SJSA1 (cell line): ENCODE data around the gene TMEM250. TPM values are rescaled to one million over a fixed set of nuclear protein-coding genes. Genes with fewer than 3 reads are reported as not detected.

ENCODE experiments used
- DNase-seq, 2 experiments: peaks; one replicate each; pipeline ENCODE4 v3.0.0-alpha.2; 2015 to 2020; ENCODE audit warnings: low spot score in 2 of 2, low read depth in 1 of 2
- H3K27ac ChIP-seq: fragments of 250-450 bp; sonication (Bioruptor Pico); 2 replicates; pipeline ENCODE4 v1.5.1; 2020; ENCODE audit warnings: mild to moderate bottlenecking, moderate library complexity
- H3K27me3 ChIP-seq: fragments of 250-450 bp; sonication (Bioruptor Pico); replicated peaks from 2 replicates; pipeline ENCODE4 v1.5.1; 2020; ENCODE audit warnings: mild to moderate bottlenecking, moderate library complexity
- H3K36me3 ChIP-seq: fragments of 250-450 bp; sonication (Bioruptor Pico); 2 replicates; pipeline ENCODE4 v1.5.1; 2020; ENCODE audit warnings: mild to moderate bottlenecking
- H3K4me1 ChIP-seq: fragments of 250-450 bp; sonication (Bioruptor Pico); replicated peaks from 2 replicates; pipeline ENCODE4 v1.6.1; 2021; ENCODE audit warnings: mild to moderate bottlenecking
- H3K4me3 ChIP-seq: fragments of 250-450 bp; sonication (Bioruptor Pico); 2 replicates; pipeline ENCODE4 v1.5.1; 2020; ENCODE audit warnings: mild to moderate bottlenecking
- H3K9me3 ChIP-seq: fragments of 250-450 bp; sonication (Bioruptor Pico); replicated peaks from 2 replicates; pipeline ENCODE4 v1.5.1; 2020; ENCODE audit warnings: mild to moderate bottlenecking
- total RNA-seq: library from RNA; depleted of rRNA; stranded (reverse); fragments of >200 nt; shearing (Covaris generic); gene quantifications from 2 replicates; pipeline ENCODE4 v1.2.3, GENCODE V29; 2014

Gene TMEM250
- total RNA-seq, 1 experiment from 2014 or later = 27.8 TPM

DNA sequence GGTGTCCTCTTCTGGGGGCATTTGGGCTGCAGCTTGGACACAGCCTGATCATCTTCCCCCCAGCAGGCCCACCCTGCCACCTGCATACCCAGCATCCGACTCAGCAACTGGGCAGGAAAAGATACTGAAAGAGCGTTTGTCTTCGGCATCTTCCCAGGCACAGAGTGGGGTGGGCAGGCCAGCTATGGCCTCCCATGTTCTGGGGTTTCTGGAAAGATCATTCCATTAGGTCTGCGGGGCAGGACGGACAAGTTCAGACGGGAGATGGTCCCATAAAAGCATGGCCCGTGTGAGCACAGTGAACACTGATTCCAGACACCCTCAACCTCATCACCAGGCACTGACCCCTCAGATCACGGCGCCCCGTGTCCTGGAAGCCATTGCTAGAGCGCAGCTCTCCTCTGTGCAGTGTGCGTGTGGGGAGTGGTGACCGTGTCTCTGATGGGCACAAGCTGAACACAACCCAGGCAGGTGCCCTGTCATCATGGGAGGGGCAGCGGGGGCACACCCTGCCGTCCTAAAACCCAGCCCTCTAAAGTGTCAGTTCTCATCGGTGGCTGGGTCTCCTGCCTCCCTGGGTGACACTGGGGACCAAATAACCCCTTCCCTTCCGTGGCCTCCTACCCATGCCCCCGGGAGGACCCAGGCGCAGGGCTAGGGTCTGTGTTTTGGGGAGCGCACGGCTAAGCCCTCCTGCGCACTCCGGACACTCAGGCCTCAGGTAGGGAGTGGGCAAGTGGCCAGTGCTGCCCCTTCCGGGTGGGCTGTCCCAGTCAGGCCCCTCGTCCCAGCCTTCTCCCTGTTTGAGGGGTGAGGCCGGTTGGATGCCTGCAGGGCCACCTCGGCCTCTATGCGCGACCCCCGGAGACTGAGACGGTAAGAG, 13.2 kb upstream of the TMEM250 start:
- H3K27ac ChIP-seq = no peak overlapping the region
- H3K36me3 ChIP-seq = no peaks in the 10 kb centered on the region
- peaks cover 7% of the 10 kb centered on the region; the same call in 1 of the 2 replicates for H3K4me1 ChIP-seq
- H3K4me3 ChIP-seq = no peak overlapping the region
- no peaks in the 10 kb centered on the region for H3K9me3 ChIP-seq
- DNase-seq = no peak
- peaks cover 58% of the 10 kb centered on the region for H3K27me3 ChIP-seq

DNA sequence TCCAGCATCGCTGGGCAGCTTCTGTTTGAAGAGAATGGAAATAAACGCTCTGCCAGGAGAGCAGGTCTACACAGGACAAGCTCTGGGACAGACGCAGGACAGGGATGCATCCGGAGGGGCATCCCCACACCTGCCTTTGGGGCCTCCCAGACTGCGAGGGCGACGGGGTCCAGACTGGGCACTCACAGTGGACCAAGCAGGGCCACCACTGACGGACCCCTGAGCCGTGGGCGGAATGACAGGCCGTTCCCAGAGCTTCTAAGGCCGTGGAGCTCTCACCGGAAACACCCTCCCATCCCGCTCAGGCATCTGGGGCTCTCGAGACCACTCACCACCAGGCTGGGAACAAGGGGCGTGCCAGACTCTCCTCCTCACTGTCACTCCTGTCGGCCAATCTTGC, 10.5 kb upstream of the TMEM250 start:
- Histone ChIP-seq H3K4me3 (no peak overlapping the region), H3K36me3 (no peaks in the 10 kb centered on the region), H3K27me3 (peaks cover 43% of the 10 kb centered on the region), H3K4me1 (peaks cover 3% of the 10 kb centered on the region; the same call in 1 of the 2 replicates), H3K27ac (no peak overlapping the region), H3K9me3 (no peaks in the 10 kb centered on the region)
- no peak for DNase-seq

DNA sequence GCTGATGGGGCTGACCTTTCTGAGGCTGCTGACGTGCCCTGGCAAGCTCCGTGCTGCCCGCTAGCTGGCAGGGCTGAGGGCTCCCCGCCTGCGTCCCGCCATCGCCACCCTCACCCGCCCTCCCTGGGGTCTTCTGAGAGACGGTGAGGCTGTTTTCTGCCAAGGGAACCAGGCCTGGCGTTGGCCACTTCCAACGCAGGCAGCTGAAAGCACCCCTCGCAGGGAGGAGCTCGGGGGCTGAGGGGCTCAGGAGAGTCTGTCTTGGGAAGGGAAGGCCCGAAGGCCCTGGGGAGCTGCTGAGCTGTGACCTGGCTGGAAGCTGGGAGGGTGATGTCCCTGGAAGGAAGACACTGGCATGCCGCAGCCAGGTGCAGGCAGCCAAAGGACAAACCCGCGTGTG, 9.8 kb upstream of the TMEM250 start:
- H3K4me3 ChIP-seq = no peak overlapping the region
- H3K36me3 ChIP-seq = no peaks in the 10 kb centered on the region
- H3K9me3 ChIP-seq = no peaks in the 10 kb centered on the region
- no peak for DNase-seq
- peaks cover 36% of the 10 kb centered on the region for H3K27me3 ChIP-seq
- H3K4me1 ChIP-seq = peaks cover 3% of the 10 kb centered on the region; the same call in 1 of the 2 replicates
- no peak overlapping the region for H3K27ac ChIP-seq

DNA sequence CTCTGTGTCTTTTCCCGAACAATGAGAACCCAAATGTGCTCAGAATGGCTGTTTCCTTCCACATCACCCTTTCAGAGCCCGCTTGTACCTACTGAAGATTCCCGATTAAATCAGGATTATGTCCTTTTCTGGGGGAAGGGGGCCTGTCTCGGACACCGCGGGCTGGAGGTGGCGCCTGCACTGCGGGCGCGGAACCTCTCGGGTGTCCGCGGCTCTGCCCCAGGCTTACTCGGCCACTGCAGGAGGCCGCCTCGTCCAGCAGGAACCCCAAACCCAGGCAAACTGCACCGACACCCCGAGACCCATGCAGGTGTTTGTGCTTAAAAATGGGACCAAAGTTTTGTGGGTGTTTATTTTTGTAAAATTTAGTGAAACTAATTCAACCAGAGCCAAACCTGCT, 8.6 kb upstream of the TMEM250 start:
- Histone ChIP-seq H3K9me3 (no peaks in the 10 kb centered on the region), H3K4me1 (peaks cover 6% of the 10 kb centered on the region), H3K4me3 (no peak overlapping the region), H3K36me3 (no peaks in the 10 kb centered on the region), H3K27ac (no peak overlapping the region), H3K27me3 (peaks cover 28% of the 10 kb centered on the region)
- no peak for DNase-seq

DNA sequence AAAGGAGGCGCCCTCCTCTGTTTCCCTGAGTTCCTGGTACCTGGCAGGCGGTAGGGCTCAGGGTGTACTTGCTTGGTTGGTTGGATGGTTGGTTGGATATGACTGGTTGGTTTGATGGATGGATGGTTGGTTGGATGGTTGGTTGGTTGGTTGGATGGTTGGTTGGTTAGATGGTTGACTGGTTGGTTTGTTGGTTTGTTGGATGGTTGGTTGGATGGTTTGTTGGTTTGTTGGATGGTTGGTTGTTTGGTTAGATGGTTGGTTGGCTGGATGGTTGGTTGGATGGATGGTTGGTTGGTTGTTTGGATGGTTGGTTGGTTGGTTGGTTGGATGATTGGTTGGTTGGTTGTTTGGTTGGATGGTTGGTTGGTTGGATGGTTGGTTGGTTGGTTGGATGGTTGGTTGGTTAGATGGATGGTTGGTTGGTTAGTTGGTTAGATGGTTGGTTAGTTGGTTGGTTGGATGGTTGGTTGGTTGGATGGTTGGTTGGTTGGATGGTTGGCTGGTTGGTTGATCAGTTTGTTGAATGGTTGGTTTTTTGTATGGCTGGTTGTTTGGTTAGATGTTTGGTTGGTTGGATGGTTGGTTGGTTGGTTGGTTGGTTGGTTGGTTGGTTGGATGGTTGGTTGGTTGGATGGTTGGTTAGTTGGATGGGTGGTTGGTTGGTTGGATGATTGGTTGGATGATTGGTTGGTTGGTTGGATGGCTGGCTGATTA, 6.5 kb upstream of the TMEM250 start:
- no peaks in the 10 kb centered on the region for H3K36me3 ChIP-seq
- H3K4me1 ChIP-seq = peaks cover 10% of the 10 kb centered on the region
- H3K4me3 ChIP-seq = no peak overlapping the region
- H3K27me3 ChIP-seq = peaks cover 11% of the 10 kb centered on the region; the same call in 1 of the 2 replicates
- H3K9me3 ChIP-seq = no peaks in the 10 kb centered on the region
- no peak for DNase-seq
- no peak overlapping the region for H3K27ac ChIP-seq

DNA sequence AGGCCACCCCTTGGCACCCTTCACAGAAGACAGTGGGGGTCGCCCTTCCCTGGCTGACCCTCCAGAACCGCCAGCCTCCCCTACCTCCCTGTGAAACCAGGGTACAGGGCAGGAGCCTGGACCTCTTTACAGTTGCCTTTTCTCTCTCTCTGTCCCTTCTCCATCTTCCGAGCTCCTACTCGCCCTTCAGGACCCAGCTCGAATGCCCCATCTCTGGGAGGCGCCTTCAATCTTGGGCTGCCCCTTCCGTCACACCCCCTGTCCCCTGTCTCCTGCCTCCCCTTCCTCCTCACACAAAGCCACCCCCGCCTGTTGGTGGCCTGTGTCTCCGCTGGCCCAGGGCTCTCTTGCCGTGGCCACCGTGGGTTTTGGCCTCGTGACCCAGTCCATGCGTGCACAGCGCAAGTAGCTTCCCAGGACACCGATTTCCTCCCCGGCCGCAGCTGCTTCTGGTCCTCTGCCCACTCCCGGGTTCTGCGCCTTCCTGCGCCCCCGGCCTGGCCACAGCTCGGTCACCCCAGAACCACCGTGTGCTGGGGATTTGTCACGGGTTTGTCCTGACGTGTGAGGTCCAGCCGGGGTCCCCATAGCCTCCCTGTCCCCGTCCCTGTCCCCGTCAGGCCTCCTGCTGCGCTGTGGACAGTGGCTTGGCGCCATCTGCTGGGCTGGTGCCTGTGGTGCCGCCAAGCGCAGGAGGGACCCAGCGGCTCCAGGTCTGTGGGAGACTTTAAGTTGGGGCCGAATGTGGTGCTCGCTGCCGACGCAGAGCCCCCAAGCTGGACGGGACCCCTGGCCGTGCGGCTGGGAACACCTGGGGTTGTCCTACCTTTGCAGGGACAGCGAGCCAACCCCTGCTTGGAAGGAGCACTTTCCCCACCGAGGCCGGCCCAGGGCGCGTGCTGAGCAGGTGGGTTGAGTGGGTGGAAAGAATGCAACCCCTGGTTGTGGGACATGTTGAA, 4.0 kb upstream of the TMEM250 start:
- peaks cover 21% of the 10 kb centered on the region for H3K4me1 ChIP-seq
- H3K27ac ChIP-seq = no peak overlapping the region
- H3K9me3 ChIP-seq = no peaks in the 10 kb centered on the region
- no peaks in the 10 kb centered on the region for H3K27me3 ChIP-seq
- peaks cover 9% of the 10 kb centered on the region for H3K36me3 ChIP-seq
- no peak overlapping the region for H3K4me3 ChIP-seq
- peak; percentile 57 to 65 for DNase-seq

DNA sequence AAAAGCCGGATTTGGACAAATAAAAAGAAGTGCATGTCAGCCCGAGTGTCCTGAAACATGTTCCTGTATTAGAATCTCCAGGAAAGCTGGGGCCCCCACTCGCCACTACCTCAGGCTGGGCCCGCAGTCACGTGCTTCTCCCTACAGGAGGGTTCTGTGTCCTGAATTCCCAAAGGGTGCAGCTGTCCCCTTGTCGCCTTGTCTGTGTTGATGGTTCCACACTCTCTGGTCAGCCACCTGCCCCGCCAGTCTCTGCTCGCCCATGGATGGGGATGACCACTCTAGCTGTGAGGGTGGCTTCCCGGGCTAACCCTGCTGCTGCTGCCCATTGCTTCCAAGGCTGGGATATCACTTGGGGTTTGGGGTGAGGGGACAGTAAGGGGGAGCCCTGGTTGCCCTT, 3.1 kb upstream of the TMEM250 start:
- Histone ChIP-seq H3K27me3 (no peaks in the 10 kb centered on the region), H3K4me3 (no peak overlapping the region), H3K9me3 (no peaks in the 10 kb centered on the region), H3K36me3 (peaks cover 11% of the 10 kb centered on the region), H3K27ac (no peak overlapping the region), H3K4me1 (peaks cover 29% of the 10 kb centered on the region)
- DNase-seq = no peak

DNA sequence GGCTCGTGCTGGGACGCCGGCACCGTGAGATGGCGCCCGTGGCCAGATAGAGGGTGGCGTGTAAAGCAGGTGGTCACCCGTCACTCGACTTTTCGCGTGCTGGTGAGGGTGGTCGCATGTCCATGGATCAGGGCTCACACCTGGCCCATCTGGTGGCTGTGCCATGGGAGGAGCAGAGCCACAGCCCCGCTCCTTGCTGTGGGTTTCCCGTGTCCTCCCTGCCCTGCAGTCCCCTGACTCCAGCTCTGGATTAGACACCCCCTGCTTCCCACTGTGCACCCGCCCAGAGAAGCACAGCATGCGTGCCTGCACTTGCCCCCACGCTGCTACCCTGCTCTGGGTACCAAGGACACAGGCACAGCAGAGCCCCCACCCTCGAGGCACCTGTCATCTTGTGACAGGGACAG, 1.8 kb upstream of the TMEM250 start:
- no peak overlapping the region for H3K27ac ChIP-seq
- H3K27me3 ChIP-seq = no peaks in the 10 kb centered on the region
- no peak overlapping the region for H3K4me3 ChIP-seq
- peaks cover 20% of the 10 kb centered on the region for H3K36me3 ChIP-seq
- no peak for DNase-seq
- H3K4me1 ChIP-seq = peaks cover 29% of the 10 kb centered on the region
- no peaks in the 10 kb centered on the region for H3K9me3 ChIP-seq

DNA sequence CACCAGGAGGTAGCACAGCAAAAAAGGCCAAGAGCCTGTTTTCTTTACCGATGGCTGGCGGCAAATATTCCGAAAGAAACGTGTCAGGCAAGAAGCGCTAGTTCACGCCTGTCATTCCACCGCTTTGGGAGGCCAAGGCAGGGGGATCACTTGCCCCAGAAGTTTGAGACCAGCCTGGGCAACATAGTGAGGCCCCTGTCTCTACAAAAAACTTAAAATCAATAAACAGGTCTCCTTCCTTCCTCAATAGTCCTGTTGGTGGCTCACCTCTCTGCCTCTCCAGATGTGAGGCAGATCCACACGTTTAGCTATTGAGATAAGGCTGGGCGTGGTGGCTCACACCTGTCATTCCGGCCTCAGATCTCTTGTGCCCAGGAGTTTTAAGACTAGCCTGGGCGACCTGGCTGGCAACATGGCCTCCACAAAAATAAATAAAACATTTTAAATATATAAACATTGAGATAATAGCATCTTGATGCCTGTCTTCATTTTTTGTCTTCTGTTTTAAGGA, 1.3 kb upstream of the TMEM250 start:
- H3K27ac ChIP-seq = peak overlapping the region; percentile 85
- peaks cover 29% of the 10 kb centered on the region for H3K4me1 ChIP-seq
- peak overlapping the region; percentile 95 for H3K4me3 ChIP-seq
- peaks cover 25% of the 10 kb centered on the region for H3K36me3 ChIP-seq
- H3K9me3 ChIP-seq = no peaks in the 10 kb centered on the region
- no peak for DNase-seq
- no peaks in the 10 kb centered on the region for H3K27me3 ChIP-seq

DNA sequence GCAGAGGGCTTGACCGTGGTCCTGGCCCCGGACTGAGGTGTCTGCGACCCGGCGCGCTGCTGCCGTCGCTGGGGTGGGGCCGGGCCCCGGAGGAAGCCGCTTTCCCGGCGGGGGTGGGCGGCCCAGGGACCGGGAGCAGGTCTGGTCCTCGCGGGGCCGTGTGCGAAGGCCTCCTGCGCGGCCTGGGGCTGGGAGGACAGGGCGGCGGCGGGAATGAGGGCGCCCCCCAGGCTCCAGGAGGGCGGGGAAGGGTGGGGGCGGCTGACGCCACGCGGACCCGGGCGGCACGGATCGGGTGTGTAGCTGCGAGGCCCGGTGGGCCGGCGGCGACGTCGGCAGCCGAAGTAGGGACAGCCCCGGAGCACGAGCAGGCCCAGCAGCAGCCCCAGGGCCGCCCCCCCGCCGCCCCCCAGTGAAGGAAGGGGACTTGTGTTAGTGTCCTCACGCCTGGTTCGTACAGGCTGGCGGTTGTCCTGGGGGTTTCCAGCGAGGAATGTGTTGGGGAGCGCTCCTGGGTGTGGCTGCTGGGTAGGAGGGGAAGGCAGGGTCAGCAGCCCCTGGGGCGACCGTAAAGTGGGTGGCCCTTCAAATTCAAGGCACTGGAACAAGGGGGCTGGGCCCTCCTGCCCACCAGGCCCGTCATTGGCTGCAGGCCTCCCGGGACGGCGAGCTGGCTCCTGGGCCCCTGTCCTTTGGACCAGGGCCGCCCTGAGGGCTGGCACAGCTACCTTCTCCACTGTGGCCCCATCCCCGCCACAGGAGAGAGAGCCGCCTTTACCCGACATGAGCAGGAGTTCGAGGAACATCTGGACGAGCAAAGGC, 597 bp upstream of the TMEM250 start:
- peaks cover 31% of the 10 kb centered on the region for H3K36me3 ChIP-seq
- no peaks in the 10 kb centered on the region for H3K9me3 ChIP-seq
- peak; percentile 71 to 81 for DNase-seq
- H3K27ac ChIP-seq = peak overlapping the region; percentile 85
- no peaks in the 10 kb centered on the region for H3K27me3 ChIP-seq
- peaks cover 29% of the 10 kb centered on the region for H3K4me1 ChIP-seq
- peak overlapping the region; percentile 95 for H3K4me3 ChIP-seq

DNA sequence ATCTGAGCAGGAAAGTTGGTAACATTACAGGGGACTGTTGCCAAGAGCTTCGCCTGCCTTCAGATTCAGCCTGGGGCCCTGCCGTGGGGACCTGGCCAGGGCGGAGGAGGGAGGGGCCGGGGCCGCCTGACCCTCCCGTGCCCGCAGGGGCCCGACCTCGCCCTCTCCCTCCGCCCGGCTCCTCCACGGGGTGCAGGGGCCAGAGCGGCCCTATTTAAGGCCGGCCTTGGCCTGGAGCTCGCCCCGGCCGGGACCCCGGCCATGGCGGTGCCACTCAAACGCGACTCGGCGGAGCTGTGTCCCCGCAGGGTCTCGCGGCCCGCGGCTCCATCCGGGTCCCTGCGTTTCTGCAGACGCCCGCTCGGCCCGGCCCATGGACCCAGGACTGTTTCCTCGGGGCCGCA, 757 bp downstream of the TMEM250 start:
- peaks cover 27% of the 10 kb centered on the region for H3K4me1 ChIP-seq
- peak in 1 of 2 experiments; percentile 58 for DNase-seq
- peak overlapping the region; percentile 85 for H3K27ac ChIP-seq
- no peaks in the 10 kb centered on the region for H3K9me3 ChIP-seq
- no peaks in the 10 kb centered on the region for H3K27me3 ChIP-seq
- H3K36me3 ChIP-seq = peaks cover 31% of the 10 kb centered on the region
- peak overlapping the region; percentile 95 for H3K4me3 ChIP-seq

DNA sequence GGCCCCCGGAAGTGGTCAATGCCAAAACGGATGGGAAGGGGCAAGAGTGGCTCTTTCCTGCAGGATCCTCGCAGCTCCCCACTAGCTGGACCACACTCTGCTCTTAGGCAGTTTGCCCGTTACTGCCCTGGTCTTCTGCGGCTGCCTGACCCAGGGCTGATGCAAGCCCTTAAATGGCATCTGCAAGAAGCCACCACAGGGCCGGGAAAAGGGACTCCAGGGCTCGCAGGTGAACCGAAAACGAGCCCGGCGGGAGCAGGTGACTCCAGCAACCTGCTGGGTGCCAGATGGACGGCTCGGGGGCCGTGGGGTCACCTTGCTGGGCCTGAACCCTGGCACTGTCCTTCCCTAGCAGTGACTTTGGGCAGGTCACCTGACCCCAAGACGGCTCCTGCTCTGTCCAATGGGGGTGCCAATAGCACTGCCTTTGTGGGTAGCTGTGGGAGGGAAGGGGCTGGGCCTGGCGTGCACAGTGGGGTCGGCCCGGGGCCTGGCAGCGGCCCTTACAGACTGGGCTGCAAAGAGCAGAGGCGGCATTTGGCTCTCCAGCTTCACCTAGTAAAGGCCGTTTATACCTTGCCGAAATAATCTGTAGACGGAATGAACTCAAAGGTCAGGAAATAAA, 1.3 kb downstream of the TMEM250 start:
- DNase-seq = no peak
- peaks cover 23% of the 10 kb centered on the region for H3K4me1 ChIP-seq
- H3K4me3 ChIP-seq = peak overlapping the region; percentile 95
- H3K27ac ChIP-seq = peak overlapping the region; percentile 85
- H3K27me3 ChIP-seq = no peaks in the 10 kb centered on the region
- H3K36me3 ChIP-seq = peaks cover 31% of the 10 kb centered on the region
- H3K9me3 ChIP-seq = no peaks in the 10 kb centered on the region
